NCI-H2081 (cell line): Measurements from ENCODE around the gene GABPB1.

ENCODE experiments used
- DNase-seq, 2 experiments: peaks; one replicate each; lab custom pipeline; 2025; lab: John Stamatoyannopoulos, UW

Gene GABPB1

DNA sequence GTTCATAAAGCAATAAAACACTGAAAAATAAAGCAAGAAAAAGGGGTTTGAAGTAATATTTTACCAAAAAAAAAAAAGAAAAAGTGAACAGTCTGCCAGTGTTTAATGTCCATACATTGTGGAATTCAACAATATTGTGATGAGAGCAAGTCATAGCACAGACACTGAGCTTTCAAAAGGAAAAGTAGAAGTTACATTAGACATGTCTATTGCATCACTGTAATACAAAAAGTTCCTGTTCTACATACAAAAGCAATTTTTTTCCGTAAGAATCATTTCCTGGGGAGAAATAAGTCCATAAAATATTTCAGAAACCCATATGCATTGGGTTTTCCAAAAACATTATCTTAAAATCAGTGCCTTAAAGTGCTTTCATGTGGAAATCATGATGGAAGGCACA is 77.6 kb downstream of the GABPB1 start:
- no peak for DNase-seq

DNA sequence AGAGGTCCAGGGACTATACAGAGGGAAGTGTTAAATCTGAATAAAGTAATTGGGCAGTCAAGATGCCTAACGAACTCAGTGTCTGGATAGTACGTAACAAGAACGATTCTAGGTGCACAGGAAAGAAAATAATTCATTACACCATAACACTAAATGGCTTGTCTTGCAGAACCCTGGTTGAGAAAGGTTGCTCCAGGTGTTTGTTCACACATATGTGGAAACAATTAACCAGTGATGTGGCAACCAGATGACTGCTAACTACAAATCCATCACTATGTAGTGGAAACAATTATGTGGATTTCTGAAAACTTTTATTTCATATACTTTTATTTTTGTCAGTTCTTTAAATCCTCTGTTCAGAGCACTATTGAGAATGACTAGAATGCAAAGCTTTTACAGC is 79.1 kb downstream of the GABPB1 start:
- DNase-seq = no peak

DNA sequence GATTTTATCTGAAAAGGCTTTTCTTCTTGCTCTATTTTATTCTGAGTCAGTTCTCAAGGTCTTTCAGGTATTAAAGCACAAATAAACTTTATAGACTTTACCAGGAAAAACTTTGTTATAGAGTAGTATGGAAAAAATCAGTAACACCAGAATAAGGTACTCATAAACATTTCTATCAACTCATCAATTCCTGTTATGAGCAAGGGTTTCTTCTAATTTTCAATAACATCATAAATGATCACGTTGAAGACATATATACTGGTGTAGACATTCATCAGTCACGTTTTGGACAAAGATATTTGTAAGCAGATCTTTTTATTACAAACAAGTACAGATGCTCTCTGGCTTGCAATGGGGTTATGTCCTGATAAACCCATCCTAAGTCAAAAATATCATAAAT is 79.9 kb downstream of the GABPB1 start:
- no peak for DNase-seq

DNA sequence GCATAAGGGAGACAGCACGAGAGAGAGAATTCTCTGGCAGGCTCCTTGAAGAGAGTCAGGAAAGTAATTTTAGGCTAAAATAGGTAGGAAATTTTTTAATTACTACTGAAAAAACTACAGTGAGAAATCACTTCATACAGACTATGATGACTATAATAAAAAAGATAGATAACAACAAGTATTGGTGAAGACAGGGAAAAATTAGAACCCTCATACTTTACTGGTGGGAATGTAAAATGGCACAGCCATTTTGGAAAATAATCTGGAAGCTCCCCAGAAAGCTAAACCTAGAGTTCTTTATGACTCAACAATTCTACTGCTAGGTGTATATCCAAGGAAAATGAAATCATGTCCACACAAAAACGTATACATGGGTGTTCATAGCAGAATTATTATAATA is 87.4 kb downstream of the GABPB1 start:
- DNase-seq = no peak

DNA sequence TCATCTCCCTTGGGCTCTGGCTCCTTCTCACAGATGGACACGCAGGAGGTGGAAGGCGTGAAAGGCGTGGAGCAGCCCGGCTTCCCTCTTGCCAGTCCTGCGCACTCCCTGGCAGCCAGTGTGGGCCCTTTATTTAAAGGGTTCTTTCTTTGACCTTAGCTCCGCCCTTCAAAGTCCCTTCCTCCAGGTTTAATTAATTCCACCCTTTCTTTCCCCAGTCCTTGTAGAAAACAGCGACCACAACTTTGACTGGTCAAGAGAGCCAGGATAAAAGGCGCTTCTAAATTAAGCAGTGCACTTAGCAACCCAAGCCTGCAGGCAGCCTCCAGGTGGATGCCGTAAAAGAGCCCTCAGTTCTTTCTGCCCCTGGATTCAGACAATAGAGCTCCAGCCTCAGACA is 89.4 kb downstream of the GABPB1 start, which contains the start of gene HDC:
TSS of gene HDC (minus strand) at position 107 of the 400 bp plus-strand sequence. CDS start at position 4, 103 bp downstream.
- no peak for DNase-seq

DNA sequence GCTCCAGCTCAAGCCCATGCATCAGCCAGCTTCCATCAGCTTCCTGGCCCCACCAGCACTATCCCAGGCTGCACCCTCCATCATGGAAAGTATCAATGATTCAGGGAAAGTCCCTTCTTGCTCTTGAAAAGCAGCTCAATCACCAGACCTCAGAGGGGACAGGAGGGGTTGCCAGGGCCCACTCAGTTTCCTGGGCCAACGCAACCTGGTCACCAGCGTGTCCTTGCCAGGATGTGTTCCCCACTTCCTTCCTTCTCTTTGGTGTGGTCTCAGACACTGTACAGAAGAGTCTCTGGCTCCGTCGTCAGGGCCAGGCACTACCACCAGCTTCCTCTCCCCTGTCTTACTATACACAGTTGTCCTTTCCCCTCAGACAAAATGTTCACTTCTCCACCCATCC is 92.5 kb downstream of the GABPB1 start:
- no peak for DNase-seq

DNA sequence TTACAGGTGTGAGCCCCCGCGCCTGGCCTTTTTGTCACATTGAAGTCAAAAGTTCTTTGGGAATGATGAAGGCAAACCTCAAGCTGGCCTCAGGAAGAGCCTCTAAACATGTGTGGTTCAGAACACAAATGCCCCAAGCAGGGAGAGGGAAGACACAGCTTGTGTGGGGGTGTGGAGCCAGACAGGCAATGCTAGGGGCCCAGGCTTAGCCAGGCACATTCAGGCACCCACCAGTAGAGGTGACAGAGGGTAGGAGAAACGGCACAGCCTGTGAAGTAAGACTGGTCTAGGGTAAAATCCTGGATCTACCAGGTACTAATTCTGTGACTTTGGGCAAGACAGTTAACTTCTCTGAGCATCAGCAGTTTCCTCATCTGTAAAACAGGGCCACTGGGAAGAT is 93.0 kb downstream of the GABPB1 start:
- DNase-seq = no peak

DNA sequence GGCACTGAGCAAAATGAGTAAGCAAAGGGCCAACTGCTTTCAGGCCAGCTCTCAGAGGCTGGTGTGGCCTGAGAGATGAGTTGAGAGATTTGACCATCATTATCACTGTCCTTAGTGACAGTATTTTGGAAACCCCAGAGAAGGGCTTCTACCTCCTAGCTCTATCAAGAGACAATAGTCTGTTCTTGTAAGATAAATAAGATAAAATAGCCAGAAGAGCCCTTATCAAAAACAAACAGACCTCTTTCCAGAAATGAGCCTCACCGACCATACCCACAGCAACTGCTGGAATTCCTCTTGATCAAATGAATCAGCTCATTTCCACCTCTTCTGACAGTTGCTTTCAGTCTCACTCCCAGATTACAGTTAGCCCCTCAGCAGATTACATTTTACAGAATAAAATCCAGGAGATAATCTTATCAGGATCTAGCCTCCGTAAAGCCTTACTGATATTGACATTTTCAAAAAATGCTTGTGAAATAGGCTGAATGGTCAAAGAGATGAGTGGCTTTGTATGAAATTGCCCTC is 94.0 kb downstream of the GABPB1 start:
- DNase-seq = no peak

DNA sequence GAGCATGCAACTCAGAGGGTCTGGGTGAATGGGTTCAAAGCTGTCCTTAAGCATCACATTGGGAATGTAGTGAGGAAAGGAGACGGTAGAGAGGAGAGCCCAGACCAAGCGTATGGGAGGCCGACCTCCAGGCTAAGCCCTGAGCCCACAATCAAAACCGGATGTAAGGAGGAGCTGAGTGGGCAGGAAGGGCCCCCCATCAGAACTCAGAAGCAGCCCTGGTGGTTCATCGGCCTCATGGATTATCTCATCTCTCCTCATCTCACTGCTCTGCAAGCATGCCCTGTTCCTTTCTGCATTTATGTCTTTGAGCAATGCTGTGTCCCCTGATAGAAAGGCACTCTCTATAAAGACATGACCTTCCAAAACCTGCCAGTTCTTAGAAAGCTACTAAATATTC is 95.7 kb downstream of the GABPB1 start:
- no peak for DNase-seq

DNA sequence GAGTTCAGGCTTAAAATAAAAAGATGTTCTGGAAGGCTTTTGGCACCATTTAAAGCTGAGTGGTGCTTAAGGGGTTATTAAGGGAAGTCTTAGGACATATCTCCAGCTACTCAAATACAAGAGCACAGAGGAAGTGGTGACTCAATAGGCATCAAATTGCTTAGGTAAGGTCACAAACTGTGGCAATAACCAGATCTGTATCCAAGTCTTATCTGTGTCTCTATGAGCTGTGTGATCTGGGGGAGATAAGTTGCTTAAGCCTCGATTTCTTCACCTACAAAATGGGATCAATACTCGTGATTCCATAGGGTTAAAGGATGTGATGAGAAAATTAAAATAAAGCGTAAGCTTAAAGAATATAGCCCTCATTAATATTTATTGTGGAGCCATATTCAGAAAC is 97.1 kb downstream of the GABPB1 start:
- no peak for DNase-seq

DNA sequence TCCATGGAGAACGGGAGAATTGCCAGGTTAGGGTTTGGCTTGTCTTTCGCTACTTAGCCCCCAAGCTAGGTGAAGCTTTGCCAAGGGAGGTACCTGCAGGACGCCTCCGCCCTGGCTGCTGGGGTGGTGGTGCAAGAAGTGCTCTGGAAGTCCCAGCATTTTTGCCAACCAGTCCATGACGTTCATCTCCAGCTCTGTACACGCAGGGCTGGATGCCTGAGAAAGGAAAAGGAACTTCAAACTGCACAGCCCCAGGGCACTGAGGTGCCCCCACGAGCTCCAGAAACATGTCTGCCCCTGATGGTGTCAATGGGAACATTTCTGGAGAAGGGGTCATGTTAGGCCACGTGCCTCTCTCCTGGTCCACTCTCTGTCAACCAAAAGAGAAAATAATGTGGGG is 97.7 kb downstream of the GABPB1 start:
- DNase-seq = no peak

DNA sequence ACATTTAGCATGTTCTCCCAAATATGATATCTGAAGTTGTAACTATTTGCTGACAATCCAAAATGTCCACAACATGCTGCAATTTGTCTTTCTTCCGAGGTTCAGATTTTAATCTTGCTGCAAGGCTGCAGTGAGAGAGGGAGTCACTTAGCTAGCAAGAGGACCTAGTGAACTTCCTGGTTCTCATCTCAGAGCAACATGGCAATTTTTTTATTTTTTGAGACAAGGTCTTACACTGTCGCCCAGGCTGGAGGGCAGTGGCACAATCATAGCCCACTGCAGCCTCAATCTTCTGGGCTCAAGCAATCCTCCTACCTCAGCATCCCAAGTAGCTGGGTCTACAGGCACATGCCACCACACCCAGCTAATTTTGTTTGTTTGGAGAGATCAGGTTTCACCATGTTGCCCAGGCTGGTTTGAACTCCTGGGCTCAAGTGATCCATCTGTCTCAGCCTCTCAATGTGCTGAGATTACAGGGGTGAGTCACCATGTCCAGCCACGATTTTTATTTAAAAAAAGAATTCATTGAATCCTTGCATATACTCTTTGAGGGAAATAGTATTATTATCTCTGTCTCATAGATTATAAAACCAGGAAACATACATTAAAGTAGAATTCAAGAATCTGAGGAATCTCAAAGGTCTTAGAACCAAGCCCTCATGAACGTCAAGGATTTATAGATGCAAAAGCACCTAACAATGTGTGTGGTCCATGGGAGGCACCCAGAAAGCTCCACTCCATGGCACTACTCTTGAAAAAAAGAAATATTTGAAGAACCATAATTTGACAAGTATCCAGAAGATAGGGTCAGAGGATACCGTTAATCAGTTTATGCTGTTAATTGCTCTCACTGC is 98.6 kb downstream of the GABPB1 start:
- DNase-seq = no peak

DNA sequence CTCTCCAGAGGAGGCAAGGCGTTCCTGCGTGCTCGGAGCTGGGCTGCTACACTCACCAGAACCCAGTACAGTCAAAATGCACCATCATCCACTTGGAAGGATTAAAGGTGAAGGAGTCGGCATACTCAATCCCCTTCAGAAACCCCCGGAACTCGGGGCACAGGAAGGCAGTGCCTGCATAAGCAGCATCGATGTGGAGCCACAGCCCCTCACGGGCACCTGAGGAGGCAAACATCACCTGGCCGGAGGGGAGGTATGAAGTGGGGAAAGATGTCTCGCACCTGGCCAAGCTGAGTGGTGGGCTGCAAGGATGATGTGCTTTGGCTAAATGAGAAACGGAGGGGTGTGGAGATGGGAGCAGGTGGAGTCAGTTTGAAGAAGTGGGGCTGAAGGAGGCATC is 102.4 kb downstream of the GABPB1 start:
- no peak for DNase-seq

DNA sequence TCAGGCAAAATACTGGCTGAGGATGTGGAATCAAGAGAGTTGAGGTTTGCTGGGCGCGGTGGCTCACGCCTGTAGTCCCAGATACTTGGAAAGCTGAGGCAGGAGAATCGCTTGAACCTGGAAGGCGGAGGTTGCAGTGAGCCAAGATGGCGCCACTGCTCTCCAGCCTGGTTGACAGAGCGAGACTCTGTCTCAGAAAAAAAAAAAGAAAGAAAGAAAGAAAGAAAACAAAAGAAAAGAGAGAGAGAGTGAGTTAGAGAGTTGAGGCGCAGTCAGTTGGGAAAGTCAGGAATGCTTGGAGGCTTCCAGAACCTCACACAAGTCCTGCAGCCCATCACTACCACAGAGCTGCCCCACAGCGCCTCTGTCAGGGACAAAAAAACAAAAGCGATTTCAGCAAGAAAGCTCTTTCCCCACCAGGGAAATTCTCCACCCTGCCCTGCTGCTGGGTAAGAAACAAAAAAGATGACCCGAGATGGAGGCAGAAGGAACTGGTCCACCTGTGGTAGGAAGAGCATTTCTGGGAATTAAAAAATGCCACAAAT is 103.3 kb downstream of the GABPB1 start:
- no peak for DNase-seq

DNA sequence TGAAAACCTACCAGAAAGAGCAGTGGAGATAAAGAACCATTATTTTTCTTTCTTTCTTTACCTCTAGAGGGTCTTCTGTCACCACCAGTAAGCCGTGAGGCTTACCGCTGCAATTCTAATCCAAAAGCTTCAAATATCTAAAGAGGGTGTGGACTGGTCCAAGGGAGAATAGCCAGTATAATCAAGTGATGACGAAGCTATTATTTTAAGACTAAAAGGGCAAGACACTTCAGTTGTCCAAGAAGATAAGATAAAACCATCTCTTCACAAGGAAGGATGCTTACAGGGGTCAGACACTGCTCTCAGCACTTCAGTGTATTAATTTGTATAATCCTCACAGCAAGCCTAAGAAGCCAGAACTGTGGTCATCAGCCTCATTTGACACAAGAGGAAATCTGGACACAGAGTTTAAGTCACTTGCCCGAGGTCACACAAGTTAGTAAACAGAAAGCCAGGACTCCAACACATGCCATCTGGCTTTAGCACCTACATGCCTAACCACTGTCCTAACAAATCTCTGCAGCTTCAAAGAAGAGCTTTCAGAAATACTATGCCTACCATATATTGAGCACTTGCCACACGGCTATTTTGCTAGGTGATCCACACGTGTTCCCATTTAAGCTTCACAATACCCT is 104.1 kb downstream of the GABPB1 start:
- DNase-seq = no peak

DNA sequence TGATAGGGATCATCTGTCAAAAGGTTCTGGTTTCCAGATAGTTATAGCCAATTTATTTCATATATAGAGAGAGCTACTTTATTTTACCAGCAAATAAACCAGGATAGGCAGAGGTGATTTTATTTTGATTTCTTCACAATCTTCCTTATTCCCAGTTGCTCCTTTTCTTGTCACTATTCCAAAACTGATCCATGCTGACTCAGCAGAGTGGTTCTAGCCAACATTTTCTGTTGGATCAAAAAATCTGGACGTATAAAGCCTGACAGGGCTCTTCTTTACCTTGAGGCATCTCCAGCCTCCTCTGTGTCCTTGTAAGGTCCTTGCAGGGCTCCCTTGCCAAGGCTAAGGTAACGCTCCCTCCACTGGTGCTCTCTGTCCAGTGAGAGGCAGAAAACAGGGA is 105.3 kb downstream of the GABPB1 start:
- DNase-seq = no peak

DNA sequence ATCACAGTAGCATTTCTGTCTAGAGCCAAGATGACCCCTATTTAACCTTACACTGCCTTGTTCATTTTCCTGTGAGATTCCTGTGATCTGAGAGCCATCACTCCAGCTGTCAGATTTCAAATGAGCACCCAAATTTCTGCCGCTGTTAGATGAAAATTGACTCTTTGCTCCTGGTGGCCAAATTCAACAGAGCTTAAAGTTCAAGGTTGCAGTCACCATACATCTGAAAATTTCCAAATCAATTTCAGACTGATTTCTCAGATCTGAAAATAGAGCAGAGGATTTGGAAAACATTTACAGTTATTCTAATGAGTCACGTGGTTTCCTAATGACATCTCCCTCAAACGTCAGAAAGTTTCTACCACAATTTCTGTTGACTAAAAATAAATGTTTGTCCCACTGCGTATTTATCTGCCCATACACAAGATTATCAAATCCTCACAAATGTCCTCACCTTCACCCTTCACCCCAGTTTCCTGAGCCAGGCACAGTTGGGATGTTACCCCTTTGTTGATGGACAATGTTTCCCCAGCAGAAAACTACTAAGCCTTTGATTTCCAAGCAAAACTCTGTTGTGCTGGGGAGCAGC is 105.9 kb downstream of the GABPB1 start:
- no peak for DNase-seq

DNA sequence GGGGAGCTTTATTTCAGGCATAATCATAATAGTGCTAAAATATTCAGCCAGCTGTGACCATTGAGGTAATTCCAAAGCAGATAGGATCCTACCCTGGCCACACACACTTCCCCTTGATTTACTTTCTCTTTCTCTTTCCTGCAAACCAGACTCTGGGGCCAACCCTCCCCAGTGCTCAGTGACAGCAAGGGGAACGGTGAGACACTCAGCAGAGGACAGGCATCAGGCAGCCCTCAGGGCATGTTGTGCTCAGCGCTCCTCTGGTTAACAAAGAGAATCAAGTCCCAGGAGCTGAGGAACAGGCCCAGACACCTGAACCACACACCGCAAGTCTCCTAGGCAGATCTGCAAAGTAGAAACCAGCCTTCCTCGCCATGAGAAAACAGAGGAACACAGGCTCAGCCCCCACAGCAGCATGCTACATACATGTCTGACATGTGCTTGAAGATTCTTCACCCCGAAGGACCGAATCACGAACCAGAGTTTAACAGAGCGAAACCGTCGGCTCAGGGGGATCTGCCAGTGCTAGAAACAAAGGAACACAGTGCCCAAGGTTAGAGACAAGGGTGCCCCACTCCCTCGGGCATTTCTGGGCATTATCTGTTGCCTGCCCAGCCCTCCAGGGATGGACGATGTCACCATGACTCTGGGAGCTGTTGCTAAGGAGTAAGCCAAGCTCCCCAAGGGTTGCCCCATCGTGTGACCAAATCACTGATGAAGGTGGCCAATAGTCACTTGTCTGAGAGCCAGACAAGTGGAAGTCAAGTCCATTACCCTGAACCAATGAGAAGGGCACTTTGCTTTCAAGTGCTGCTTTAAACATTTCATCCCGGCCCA is 107.0 kb downstream of the GABPB1 start:
- no peak for DNase-seq

DNA sequence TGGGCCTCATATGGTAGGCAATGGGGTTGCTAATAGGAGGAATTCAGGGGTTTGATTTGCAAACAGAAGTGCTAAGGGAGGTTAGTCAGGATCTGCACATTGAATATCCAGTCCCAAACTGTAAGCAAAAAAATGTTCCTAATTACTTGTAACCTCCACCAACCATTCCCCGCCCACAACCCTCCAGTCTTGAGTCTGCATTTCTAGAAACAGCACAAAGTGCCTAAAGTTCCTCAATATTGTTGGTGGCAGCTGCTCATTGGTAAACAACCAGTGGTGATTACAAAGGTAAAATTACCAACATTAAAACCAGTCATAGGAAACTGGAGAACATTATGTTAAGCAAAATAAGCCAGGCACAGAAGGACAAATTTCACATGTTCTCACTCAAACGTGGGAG is 108.4 kb downstream of the GABPB1 start:
- DNase-seq = no peak

DNA sequence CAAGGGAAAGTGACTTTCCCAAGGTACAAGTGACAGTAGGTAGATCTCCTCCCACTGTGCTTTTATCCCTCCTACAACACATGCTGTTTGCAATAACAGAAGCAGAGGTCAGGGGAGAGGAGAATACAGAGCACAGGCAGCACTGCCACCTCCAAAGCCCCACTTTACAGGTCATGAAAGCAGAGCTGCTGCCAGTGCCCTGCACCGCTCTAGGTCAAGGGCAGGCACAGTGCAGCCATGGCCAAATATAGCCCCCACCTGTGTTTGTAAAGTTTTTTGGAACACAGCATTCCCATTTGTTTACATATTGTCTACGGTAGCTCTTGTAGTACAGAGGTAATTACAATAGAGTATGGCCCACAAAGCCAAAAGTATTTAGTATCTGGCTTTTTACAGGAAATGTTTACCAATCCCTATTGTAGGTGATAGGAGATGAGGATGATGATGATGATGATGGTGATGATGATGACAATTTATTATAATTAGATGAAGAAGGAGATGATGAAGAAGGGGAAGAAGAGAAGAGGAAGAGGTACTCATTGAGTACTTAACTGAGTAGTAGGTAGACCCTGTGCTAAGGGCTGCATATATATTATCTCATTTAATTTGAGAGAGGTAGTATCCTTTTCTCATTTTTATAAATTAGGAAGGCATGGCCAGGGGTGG is 109.9 kb downstream of the GABPB1 start:
- no peak for DNase-seq

DNA sequence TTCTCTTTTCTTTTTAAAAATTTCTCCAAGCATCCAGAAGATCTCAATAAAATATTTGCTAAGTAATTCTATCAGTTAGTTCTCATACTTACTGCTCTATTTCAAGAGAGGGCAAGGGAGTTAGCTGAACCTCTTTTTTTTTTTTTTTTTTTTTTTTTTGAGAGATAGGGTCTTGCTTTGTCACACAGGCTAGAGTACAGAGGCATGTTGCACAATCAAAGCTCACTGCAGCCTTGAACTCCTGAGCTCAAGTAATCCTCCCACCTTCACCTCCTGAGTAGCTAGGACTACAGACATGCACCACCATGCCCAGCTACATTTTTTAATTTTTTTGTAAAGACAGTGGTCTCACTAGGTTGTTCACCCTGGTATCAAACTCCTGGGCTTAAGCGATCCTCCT is 110.8 kb downstream of the GABPB1 start:
- no peak for DNase-seq
